K562 (cell line): ENCODE data around the gene ERP27. TPM values are rescaled to one million over a fixed set of nuclear protein-coding genes. Genes with fewer than 3 reads are reported as not detected.

Experiments used
- BCL6 ChIP-seq: fragments of 250-450 bp; sonication (Bioruptor Pico); IDR thresholded peaks from 2 replicates; pipeline ENCODE4 v1.4.0; 2020
- EP300 ChIP-seq: IDR thresholded peaks from 2 replicates; pipeline ENCODE4 v1.6.1; 2012; ENCODE audit warnings: low read length, improper control_type of control experiment
- GTF2F1 ChIP-seq: IDR thresholded peaks from 2 replicates; pipeline ENCODE4 v1.6.1; 2011; ENCODE audit warnings: low read depth, low read length, improper control_type of control experiment
- HDAC3 ChIP-seq: fragments of 450-650 bp; IDR thresholded peaks from 2 replicates; pipeline ENCODE4 v1.6.1; 2018; ENCODE audit warnings: borderline replicate concordance, mild to moderate bottlenecking, moderate library complexity; ENCODE audit not compliant: partially characterized antibody
- JUNB ChIP-seq: fragments of 450-650 bp; formaldehyde crosslinking; conservative IDR thresholded peaks from 2 replicates; pipeline ENCODE4 v1.4.0; 2020; ENCODE audit warnings: mild to moderate bottlenecking
- NELFE ChIP-seq: IDR thresholded peaks from 2 replicates; pipeline ENCODE4 v1.6.1; 2011; ENCODE audit warnings: mild to moderate bottlenecking; ENCODE audit not compliant: insufficient read depth, insufficient read length
- TCF15 ChIP-seq: fragments of 250-450 bp; sonication (Bioruptor Pico); IDR thresholded peaks from 2 replicates; pipeline ENCODE4 v1.8.0; 2022; ENCODE audit warnings: moderate library complexity, mild to moderate bottlenecking, inconsistent platforms
- XRCC4 ChIP-seq: IDR thresholded peaks from one replicate; pipeline ENCODE4 v1.6.1; 2011; ENCODE audit not compliant: insufficient read depth, insufficient read length; ENCODE audit errors: extremely low read depth
- ZSCAN29 ChIP-seq: fragments of 450-650 bp; IDR thresholded peaks from 2 replicates; pipeline ENCODE4 v1.6.1; 2017
- polyA plus RNA-seq, 8 experiments: library from polyadenylated mRNA; depleted of rRNA in 4 of 8; stranded (reverse) in 5 of 8; unstranded in 3 of 8; fragments of >200 nt; fragmentation: Nextera tagmentation in 2 of 8; fragmentation: Illumina TruSeq in 1 of 8; extraction: Ambion mirVana in 2 of 8; extraction: Trizol in 1 of 8; gene quantifications; 2 replicates each; pipeline versions ENCODE4 v1.2.1 to v1.2.3, GENCODE V29; 2011 to 2014; ENCODE audit warnings: inconsistent platforms in 1 of 8, missing spikeins in 1 of 8
- total RNA-seq, 7 experiments: library from RNA; depleted of rRNA in 6 of 7; stranded (reverse); fragments of >200 nt in 6 of 7; fragmentation: Illumina TruSeq in 2 of 7; extraction: Trizol in 2 of 7; gene quantifications; 2 replicates each; pipeline versions ENCODE4 v1.2.1 to v1.2.3, GENCODE V29; 2011 to 2021; ENCODE audit warnings: low replicate concordance in 1 of 7
- TF ChIP-seq, protein P1 (sequence below), 2 experiments: IDR thresholded peaks; 2 replicates each; pipeline ENCODE4 v1.6.1; 2011; ENCODE audit warnings: borderline replicate concordance in 1 of 2, control low read depth in 1 of 2, low read depth in 1 of 2, low read length in 1 of 2, mild to moderate bottlenecking in 1 of 2, mixed read lengths in 1 of 2, moderate library complexity in 1 of 2; ENCODE audit not compliant: insufficient read depth in 1 of 2, insufficient read length in 1 of 2, poor library complexity in 1 of 2, severe bottlenecking in 1 of 2; ENCODE audit errors: extremely low read depth in 1 of 2
- TF ChIP-seq, protein P2 (sequence below): sonication (generic); formaldehyde crosslinking; IDR thresholded peaks from 2 replicates; pipeline ENCODE4 v1.8.0; 2023; ENCODE audit warnings: mild to moderate bottlenecking, missing genetic modification reagents

ERP27 gene
- total and polyA plus RNA-seq, 9 of the 15 experiments (the other 6 are each of a cell fraction or from before 2014, with no cell fraction given): 0.07 to 0.27 (median 0.11) TPM; not detected in 6

DNA sequence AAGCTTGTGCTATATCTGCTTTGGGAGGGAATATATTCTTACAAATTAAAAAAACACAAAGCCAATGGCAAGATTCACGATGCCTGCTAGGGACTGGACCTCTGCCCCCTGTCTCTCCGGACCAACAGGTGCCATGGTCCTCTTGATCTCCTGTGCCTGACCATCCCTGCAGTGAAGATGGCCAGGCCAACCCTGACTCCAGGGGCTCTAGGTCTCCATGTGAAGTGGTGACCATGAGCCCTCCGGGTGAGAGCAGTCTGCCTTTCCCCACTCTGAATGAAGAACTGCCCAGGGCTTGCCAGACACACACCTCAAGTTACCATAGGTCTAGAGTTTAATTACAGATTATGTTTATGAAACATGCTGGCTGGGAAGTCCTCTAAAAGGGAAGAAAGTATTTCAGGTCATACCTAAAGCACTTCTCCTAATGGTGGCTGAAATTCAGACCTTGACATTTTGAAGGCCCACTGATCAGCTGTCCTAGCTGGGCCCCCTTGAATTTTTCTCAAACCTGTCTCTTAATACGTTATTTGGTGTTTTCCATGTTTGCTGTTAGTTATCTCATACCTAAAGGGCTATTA lies 21.7 kb upstream of the ERP27 start (continued):
- no peak for TF ChIP-seq HDAC3
- TF ChIP-seq GTF2F1: no peak
- TF ChIP-seq XRCC4: no peak
- TF ChIP-seq EP300: no peak
- TF ChIP-seq, protein P1, sequence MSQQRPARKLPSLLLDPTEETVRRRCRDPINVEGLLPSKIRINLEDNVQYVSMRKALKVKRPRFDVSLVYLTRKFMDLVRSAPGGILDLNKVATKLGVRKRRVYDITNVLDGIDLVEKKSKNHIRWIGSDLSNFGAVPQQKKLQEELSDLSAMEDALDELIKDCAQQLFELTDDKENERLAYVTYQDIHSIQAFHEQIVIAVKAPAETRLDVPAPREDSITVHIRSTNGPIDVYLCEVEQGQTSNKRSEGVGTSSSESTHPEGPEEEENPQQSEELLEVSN (IDR thresholded peaks at IDR 0.05; ENCODE audit: borderline replicate concordance in 1 of 2, extremely low read depth in 1 of 2, insufficient read depth in 1 of 2, insufficient read length in 1 of 2, low read depth in 1 of 2, low read length in 1 of 2, poor library complexity in 1 of 2, severe bottlenecking in 1 of 2): no peak
- no peak for TF ChIP-seq NELFE
- TF ChIP-seq JUNB: no peak
- TF ChIP-seq, protein P2, sequence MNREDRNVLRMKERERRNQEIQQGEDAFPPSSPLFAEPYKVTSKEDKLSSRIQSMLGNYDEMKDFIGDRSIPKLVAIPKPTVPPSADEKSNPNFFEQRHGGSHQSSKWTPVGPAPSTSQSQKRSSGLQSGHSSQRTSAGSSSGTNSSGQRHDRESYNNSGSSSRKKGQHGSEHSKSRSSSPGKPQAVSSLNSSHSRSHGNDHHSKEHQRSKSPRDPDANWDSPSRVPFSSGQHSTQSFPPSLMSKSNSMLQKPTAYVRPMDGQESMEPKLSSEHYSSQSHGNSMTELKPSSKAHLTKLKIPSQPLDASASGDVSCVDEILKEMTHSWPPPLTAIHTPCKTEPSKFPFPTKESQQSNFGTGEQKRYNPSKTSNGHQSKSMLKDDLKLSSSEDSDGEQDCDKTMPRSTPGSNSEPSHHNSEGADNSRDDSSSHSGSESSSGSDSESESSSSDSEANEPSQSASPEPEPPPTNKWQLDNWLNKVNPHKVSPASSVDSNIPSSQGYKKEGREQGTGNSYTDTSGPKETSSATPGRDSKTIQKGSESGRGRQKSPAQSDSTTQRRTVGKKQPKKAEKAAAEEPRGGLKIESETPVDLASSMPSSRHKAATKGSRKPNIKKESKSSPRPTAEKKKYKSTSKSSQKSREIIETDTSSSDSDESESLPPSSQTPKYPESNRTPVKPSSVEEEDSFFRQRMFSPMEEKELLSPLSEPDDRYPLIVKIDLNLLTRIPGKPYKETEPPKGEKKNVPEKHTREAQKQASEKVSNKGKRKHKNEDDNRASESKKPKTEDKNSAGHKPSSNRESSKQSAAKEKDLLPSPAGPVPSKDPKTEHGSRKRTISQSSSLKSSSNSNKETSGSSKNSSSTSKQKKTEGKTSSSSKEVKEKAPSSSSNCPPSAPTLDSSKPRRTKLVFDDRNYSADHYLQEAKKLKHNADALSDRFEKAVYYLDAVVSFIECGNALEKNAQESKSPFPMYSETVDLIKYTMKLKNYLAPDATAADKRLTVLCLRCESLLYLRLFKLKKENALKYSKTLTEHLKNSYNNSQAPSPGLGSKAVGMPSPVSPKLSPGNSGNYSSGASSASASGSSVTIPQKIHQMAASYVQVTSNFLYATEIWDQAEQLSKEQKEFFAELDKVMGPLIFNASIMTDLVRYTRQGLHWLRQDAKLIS (CRISPR knock-in tag): no peak
- no peak for TF ChIP-seq BCL6
- no peak for TF ChIP-seq TCF15
- TF ChIP-seq ZSCAN29: no peak
